ENCODE measurements around the gene ADARB1.

The ADARB1 gene

GRCh38 chr21:45241357-45241756, 167.0 kb downstream of the ADARB1 start:
- no peak for DNase-seq
- Histone ChIP-seq H3K9me3 (ENCODE audit: control insufficient read depth, low read length) (no peaks in the 10 kb centered on the region), H3K27ac (ENCODE audit: insufficient read depth, low read length, poor library complexity, severe bottlenecking) (no peak overlapping the region), H3K4me3 (ENCODE audit: insufficient read depth, low read depth, low read length, poor library complexity, severe bottlenecking) (no peak overlapping the region), H3K36me3 (ENCODE audit: control insufficient read depth, insufficient read depth, low read length) (no peaks in the 10 kb centered on the region), H3K27me3 (replicated peaks; ENCODE audit: control insufficient read depth, insufficient read depth, low read length, poor library complexity, severe bottlenecking) (no peaks in the 10 kb centered on the region), H3K4me1 (ENCODE audit: control insufficient read depth, insufficient read depth, low read length, poor library complexity, severe bottlenecking) (no peaks in the 10 kb centered on the region)

DNA sequence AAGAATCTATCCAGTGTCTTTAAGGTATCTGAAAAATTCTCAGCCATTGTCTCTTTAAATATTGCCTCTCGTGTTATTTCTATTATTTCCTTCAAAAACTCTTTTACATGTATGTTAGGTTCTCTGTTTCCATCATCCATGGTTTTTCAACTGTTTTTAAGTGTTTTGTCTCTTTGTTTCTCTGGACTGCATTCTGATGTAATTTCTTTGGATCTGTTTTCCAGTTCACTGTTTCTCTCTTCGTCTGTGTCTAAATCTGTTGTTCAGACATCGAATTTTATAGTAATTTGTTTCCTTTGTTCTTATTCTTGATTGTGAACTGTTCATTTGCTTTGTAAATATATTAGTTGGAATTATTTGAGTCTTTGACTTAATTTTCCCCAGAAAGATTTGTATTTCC, 169.2 kb downstream of the ADARB1 start:
- no peaks in the 10 kb centered on the region for H3K4me1 ChIP-seq (ENCODE audit: control insufficient read depth, insufficient read depth, low read length, poor library complexity, severe bottlenecking)

DNA sequence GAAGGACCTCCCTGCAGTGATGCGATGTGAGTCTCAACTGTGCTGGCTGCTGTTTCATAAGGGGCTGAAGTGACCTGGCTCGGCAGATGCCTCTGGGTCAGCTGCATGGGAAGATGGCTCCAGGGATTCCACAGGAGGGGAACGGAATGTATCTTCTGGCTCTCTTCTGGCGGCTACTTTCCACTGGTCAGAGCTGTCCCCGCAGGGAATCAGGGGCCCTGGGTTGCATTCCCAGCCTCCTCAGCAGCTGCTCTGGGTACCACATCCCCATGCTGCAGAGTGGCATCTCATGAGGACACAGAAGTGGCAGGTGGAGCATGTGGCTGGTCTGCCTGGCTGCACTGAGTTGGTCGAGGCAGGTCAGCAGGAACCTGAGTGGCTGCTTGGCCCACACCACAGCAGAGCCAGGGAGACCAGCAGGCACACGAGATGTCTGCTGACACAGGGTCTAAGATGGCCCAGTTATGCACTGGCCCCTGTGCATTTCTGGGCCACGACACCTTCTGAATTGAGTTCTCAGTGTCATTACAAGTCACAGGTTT, 170.5 kb downstream of the ADARB1 start:
- Histone ChIP-seq H3K27ac (ENCODE audit: insufficient read depth, low read length, poor library complexity, severe bottlenecking) (no peak overlapping the region), H3K36me3 (ENCODE audit: control insufficient read depth, insufficient read depth, low read length) (no peaks in the 10 kb centered on the region), H3K4me1 (ENCODE audit: control insufficient read depth, insufficient read depth, low read length, poor library complexity, severe bottlenecking) (no peaks in the 10 kb centered on the region), H3K27me3 (replicated peaks; ENCODE audit: control insufficient read depth, insufficient read depth, low read length, poor library complexity, severe bottlenecking) (no peaks in the 10 kb centered on the region), H3K9me3 (ENCODE audit: control insufficient read depth, low read length) (no peaks in the 10 kb centered on the region), H3K4me3 (ENCODE audit: insufficient read depth, low read depth, low read length, poor library complexity, severe bottlenecking) (no peak overlapping the region)
- DNase-seq = no peak

More for the DNA sequence above, 169.2 kb downstream of the ADARB1 start:
- Histone ChIP-seq H3K27me3 (replicated peaks; ENCODE audit: control insufficient read depth, insufficient read depth, low read length, poor library complexity, severe bottlenecking) (no peaks in the 10 kb centered on the region), H3K27ac (ENCODE audit: insufficient read depth, low read length, poor library complexity, severe bottlenecking) (no peak overlapping the region), H3K9me3 (ENCODE audit: control insufficient read depth, low read length) (no peaks in the 10 kb centered on the region), H3K36me3 (ENCODE audit: control insufficient read depth, insufficient read depth, low read length) (no peaks in the 10 kb centered on the region), H3K4me3 (ENCODE audit: insufficient read depth, low read depth, low read length, poor library complexity, severe bottlenecking) (no peak overlapping the region)
- DNase-seq = no peak

DNA sequence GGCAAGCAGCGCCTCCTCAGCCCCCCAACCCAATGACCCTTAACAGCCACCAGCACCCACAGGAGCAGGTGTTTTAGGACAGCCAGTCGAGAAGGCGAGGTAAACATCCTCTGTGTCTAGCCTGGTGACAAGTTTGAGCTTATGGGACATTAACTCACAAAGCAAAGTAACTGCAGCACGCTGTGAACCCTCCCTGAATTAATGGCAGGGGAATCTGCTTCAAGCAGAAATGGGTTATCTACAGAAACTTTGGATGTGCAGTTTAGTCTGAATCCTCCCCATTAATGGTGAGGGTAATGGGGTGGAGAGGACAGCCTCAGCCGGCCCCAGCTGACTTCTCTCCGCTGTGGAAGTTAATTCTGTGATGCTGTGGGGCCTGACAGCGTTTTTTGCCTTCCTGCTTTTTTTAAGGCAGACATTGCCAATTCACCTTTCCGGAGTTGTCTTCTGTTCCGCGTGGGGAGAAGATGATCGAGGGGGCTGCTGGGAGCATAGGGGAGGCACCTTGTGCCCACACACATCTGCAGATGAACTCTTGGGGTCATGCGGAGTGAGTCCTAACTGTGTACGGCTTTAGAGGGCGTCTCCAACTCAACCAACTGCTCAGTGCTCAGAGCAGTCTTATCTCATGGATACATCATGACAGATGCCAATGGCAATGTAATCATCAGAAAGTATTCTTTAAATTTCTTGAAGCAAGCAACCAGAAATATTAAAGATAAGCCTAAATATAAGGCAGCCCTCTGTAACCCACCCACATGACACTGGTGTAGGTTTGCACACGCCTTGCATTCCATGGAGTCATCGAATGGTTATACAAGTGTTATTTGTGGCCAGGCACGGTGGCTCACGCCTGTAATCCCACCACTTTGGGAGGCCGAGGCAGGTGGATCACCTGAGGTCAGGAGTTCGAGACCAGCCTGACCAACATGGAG, 172.3 kb downstream of the ADARB1 start:
- H3K9me3 ChIP-seq (ENCODE audit: control insufficient read depth, low read length) = no peaks in the 10 kb centered on the region
- H3K36me3 ChIP-seq (ENCODE audit: control insufficient read depth, insufficient read depth, low read length) = no peaks in the 10 kb centered on the region
- H3K4me3 ChIP-seq (ENCODE audit: insufficient read depth, low read depth, low read length, poor library complexity, severe bottlenecking) = no peak overlapping the region
- no peaks in the 10 kb centered on the region for H3K4me1 ChIP-seq (ENCODE audit: control insufficient read depth, insufficient read depth, low read length, poor library complexity, severe bottlenecking)
- no peak for DNase-seq
- no peaks in the 10 kb centered on the region for H3K27me3 ChIP-seq (replicated peaks; ENCODE audit: control insufficient read depth, insufficient read depth, low read length, poor library complexity, severe bottlenecking)
- H3K27ac ChIP-seq (ENCODE audit: insufficient read depth, low read length, poor library complexity, severe bottlenecking) = no peak overlapping the region

DNA sequence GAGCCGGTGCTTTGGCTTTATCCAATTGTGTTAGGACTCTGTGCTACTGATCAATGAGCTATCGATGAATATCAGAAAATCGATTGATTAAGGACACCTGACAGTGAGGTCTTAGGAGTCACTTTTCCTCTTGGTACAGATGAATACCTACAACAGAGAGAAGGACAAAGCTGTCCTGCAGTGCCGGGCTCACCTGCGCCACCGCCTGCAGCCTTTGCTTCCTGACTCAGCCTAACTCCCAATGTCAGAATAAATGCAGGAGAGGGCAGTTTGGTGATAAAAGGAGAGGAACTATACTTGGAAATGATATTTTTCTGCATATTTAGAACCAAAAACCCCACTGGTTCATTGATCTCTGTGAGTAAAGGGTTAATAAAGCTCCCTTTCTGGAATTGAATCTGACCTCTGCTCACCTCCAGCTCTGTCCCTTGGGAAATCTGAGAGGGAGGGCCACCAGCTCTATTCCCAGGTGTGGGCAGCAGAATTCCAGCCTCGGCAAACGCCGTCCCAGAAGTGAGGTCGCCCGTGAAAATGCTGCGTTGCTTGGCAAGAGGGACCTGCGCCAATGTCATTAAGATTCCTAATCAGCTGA, 174.0 kb downstream of the ADARB1 start:
- no peak overlapping the region for H3K27ac ChIP-seq (ENCODE audit: insufficient read depth, low read length, poor library complexity, severe bottlenecking)
- H3K4me1 ChIP-seq (ENCODE audit: control insufficient read depth, insufficient read depth, low read length, poor library complexity, severe bottlenecking) = no peaks in the 10 kb centered on the region
- H3K9me3 ChIP-seq (ENCODE audit: control insufficient read depth, low read length) = no peaks in the 10 kb centered on the region
- H3K36me3 ChIP-seq (ENCODE audit: control insufficient read depth, insufficient read depth, low read length) = no peaks in the 10 kb centered on the region
- DNase-seq = no peak
- no peaks in the 10 kb centered on the region for H3K27me3 ChIP-seq (replicated peaks; ENCODE audit: control insufficient read depth, insufficient read depth, low read length, poor library complexity, severe bottlenecking)
- H3K4me3 ChIP-seq (ENCODE audit: insufficient read depth, low read depth, low read length, poor library complexity, severe bottlenecking) = no peak overlapping the region

DNA sequence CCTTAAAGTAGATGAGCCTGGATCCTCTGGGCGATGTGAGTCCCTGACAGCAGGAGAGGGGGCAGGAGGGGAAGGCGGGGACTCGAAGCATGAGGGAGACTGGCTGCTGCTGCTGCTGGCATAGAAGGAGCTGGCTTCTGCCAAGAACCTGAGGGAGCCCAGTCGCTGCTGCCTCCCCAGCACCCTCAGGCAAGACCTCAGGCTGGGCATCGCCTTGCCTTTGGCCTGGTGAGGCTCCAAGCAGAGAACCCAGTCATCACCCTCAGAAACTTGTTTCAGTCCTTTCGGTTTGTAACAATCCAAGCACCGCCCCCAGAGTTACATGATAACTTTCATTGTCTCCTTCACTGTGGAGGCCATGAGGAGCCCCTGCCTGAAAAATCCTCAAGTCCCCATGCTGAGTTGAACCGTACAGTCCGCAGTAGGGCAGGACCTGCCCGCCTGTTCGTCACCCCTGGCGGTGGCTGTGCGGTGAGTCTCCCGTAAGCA, 174.6 kb downstream of the ADARB1 start:
- Histone ChIP-seq H3K27ac (ENCODE audit: insufficient read depth, low read length, poor library complexity, severe bottlenecking) (no peak overlapping the region), H3K9me3 (ENCODE audit: control insufficient read depth, low read length) (no peaks in the 10 kb centered on the region), H3K4me1 (ENCODE audit: control insufficient read depth, insufficient read depth, low read length, poor library complexity, severe bottlenecking) (no peaks in the 10 kb centered on the region), H3K27me3 (replicated peaks; ENCODE audit: control insufficient read depth, insufficient read depth, low read length, poor library complexity, severe bottlenecking) (no peaks in the 10 kb centered on the region), H3K4me3 (ENCODE audit: insufficient read depth, low read depth, low read length, poor library complexity, severe bottlenecking) (no peak overlapping the region), H3K36me3 (ENCODE audit: control insufficient read depth, insufficient read depth, low read length) (no peaks in the 10 kb centered on the region)
- DNase-seq = no peak

DNA sequence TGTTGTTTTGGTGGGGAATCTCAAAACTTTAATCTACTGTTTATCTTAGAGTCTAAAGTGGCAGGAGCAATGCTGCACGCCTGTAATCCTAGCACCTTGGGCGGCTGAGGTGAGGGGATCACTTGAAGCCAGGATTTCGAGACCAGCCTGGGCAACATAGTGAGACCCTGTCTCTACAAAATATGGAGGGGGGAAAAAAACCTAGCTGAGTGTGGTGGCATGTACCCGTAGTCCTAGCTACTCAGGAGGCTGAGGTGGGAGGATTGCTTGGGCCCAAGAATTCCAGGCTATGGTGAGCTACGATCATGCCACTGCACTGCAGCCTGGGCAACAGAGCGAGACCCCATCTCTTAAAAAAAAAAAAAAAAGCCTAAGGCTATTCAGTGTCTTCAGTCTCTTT, 175.2 kb downstream of the ADARB1 start:
- DNase-seq = no peak
- H3K4me3 ChIP-seq (ENCODE audit: insufficient read depth, low read depth, low read length, poor library complexity, severe bottlenecking) = no peak overlapping the region
- H3K4me1 ChIP-seq (ENCODE audit: control insufficient read depth, insufficient read depth, low read length, poor library complexity, severe bottlenecking) = no peaks in the 10 kb centered on the region
- no peaks in the 10 kb centered on the region for H3K36me3 ChIP-seq (ENCODE audit: control insufficient read depth, insufficient read depth, low read length)
- H3K27ac ChIP-seq (ENCODE audit: insufficient read depth, low read length, poor library complexity, severe bottlenecking) = no peak overlapping the region
- no peaks in the 10 kb centered on the region for H3K27me3 ChIP-seq (replicated peaks; ENCODE audit: control insufficient read depth, insufficient read depth, low read length, poor library complexity, severe bottlenecking)
- H3K9me3 ChIP-seq (ENCODE audit: control insufficient read depth, low read length) = no peaks in the 10 kb centered on the region

DNA sequence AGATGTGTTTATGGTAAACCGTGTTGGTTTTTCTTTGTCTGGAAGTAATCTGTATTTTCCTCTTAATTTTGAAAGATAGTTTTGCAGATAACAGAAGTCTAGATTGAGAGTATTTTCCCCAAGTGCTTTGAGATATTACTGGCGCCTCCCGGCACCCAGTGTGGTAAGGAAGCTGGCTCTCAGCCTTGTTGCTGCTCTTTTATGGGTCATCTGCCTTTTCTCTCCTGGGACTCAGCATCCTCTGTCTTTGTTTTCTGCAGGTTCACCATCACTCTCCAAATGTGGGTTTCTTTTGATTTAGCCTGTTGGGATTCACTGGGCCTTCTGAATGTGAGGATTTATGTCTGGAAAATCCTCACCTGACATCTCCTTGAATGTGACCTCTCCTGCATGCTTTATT, 175.9 kb downstream of the ADARB1 start:
- no peak for DNase-seq
- Histone ChIP-seq H3K4me1 (ENCODE audit: control insufficient read depth, insufficient read depth, low read length, poor library complexity, severe bottlenecking) (no peaks in the 10 kb centered on the region), H3K9me3 (ENCODE audit: control insufficient read depth, low read length) (no peaks in the 10 kb centered on the region), H3K27me3 (replicated peaks; ENCODE audit: control insufficient read depth, insufficient read depth, low read length, poor library complexity, severe bottlenecking) (no peaks in the 10 kb centered on the region), H3K36me3 (ENCODE audit: control insufficient read depth, insufficient read depth, low read length) (no peaks in the 10 kb centered on the region), H3K27ac (ENCODE audit: insufficient read depth, low read length, poor library complexity, severe bottlenecking) (no peak overlapping the region), H3K4me3 (ENCODE audit: insufficient read depth, low read depth, low read length, poor library complexity, severe bottlenecking) (no peak overlapping the region)

- no peak for DNase-seq
- H3K4me3 ChIP-seq (ENCODE audit: insufficient read depth, low read depth, low read length, poor library complexity, severe bottlenecking) = no peak overlapping the region
Observed at GRCh38 chr21:45250914-45251634, 176.7 kb downstream of the ADARB1 start.

More at GRCh38 chr21:45250914-45251634, 176.7 kb downstream of the ADARB1 start:
- peaks cover 5% of the 10 kb centered on the region for H3K4me1 ChIP-seq (ENCODE audit: control insufficient read depth, insufficient read depth, low read length, poor library complexity, severe bottlenecking)
- no peak overlapping the region for H3K27ac ChIP-seq (ENCODE audit: insufficient read depth, low read length, poor library complexity, severe bottlenecking)
- H3K36me3 ChIP-seq (ENCODE audit: control insufficient read depth, insufficient read depth, low read length) = no peaks in the 10 kb centered on the region
- no peaks in the 10 kb centered on the region for H3K9me3 ChIP-seq (ENCODE audit: control insufficient read depth, low read length)
- no peaks in the 10 kb centered on the region for H3K27me3 ChIP-seq (replicated peaks; ENCODE audit: control insufficient read depth, insufficient read depth, low read length, poor library complexity, severe bottlenecking)
